H1 (cell line): ENCODE measurements around the gene PRKAR1B. TPM values are rescaled to one million over a fixed set of nuclear protein-coding genes. Genes with fewer than 3 reads are reported as not detected.

Experiments
- ATF2 ChIP-seq: IDR thresholded peaks from 2 replicates; pipeline ENCODE4 v1.6.1; 2012; ENCODE audit warnings: low read length, inconsistent platforms
- TBP ChIP-seq: IDR thresholded peaks from 2 replicates; pipeline ENCODE4 v1.6.1; 2011; ENCODE audit warnings: low read depth, low read length, improper control_type of control experiment
- polyA plus RNA-seq, 7 experiments: library from polyadenylated mRNA; depleted of rRNA in 3 of 7; stranded (reverse) in 5 of 7; unstranded in 2 of 7; fragments of >200 nt in 5 of 7; fragments of 200-250 nt in 2 of 7; gene quantifications; 1 replicate in 5 of 7; 2 replicates in 1 of 7; 4 replicates in 1 of 7; pipeline versions ENCODE4 v1.2.1 to v1.2.3, GENCODE V29; 2011 to 2013; ENCODE audit warnings: missing spikeins in 2 of 7, mixed read lengths in 2 of 7
- total RNA-seq: library from RNA; stranded (reverse); fragmentation: NEBNext Ultra II Directional; extraction: Animal tissue kit (Norgen Biotek cat#: 25700); gene quantifications from 2 replicates; pipeline ENCODE4 v1.2.1, GENCODE V29; 2021

Gene PRKAR1B
- total and polyA plus RNA-seq, 2 of the 8 experiments (the other 6 are each of a cell fraction or from before 2014, with no cell fraction given), result 12.3 to 55.7 TPM

- TF ChIP-seq ATF2 (no peak), TBP (no peak)
These were observed 42.7 kb downstream of the PRKAR1B start (continued) for GRCh38 chr7:684416-684815.
